Right lobe of liver (tissue), 6 donors: ENCODE data around the gene APRT. TPM values are rescaled to one million over a fixed set of nuclear protein-coding genes. Genes with fewer than 3 reads are reported as not detected.
A peak's percentile ranks its signal among the peaks of the same experiment; 100 is the strongest.

Experiments
- ATAC-seq, 4 donors: fragments of 200-7000 bp; cut with Tn5 transposase; one replicate each; pipeline ENCODE4 v1.9.1; 2020; ENCODE audit warnings: mild to moderate bottlenecking in 4 of 4, moderate library complexity in 4 of 4
- DNase-seq, 3 donors: peaks; one replicate each; pipeline ENCODE4 v3.0.0-alpha.2; 2020
- H3K27ac ChIP-seq, 3 donors: fragments of 200-600 bp; one replicate each; pipeline ENCODE4 v1.8.0; 2022
- H3K27me3 ChIP-seq, 2 donors: fragments of 200-600 bp; one replicate each; pipeline ENCODE4 v1.8.0; 2022
- H3K36me3 ChIP-seq, 4 donors: fragments of 200-600 bp; sonication (generic) in 1 of 4; one replicate each; pipeline versions ENCODE4 v1.5.1 to v1.8.0; 2017 to 2022; ENCODE audit warnings: control low read depth in 1 of 4
- H3K4me1 ChIP-seq, 4 donors: fragments of 200-600 bp; sonication (generic) in 1 of 4; one replicate each; pipeline versions ENCODE4 v1.5.1 to v1.8.0; 2017 to 2022; ENCODE audit warnings: control low read depth in 1 of 4
- H3K4me3 ChIP-seq, 3 donors: fragments of 200-600 bp; one replicate each; pipeline ENCODE4 v1.8.0; 2022
- H3K9me3 ChIP-seq, 4 donors: fragments of 200-600 bp; sonication (generic) in 1 of 4; one replicate each; pipeline versions ENCODE4 v1.5.1 to v1.8.0; 2017 to 2022; ENCODE audit warnings: control low read depth in 1 of 4
- CTCF ChIP-seq, 4 donors: fragments of 200-600 bp in 3 of 4; fragments of 450-650 bp in 1 of 4; IDR thresholded peaks; one replicate each; pipeline versions ENCODE4 v1.5.1 to v1.8.0; 2016 to 2022; ENCODE audit warnings: antibody characterized with exemption in 4 of 4, mild to moderate bottlenecking in 2 of 4
- POLR2A ChIP-seq: fragments of 450-650 bp; IDR thresholded peaks from one replicate; pipeline ENCODE4 v1.6.1; 2017; ENCODE audit warnings: antibody characterized with exemption, mild to moderate bottlenecking
- WGBS: methylation state at CpG from one replicate; pipeline ENCODE4 v1.1.6; 2018; ENCODE audit warnings: low coverage, low lambda C conversion rate; ENCODE audit not compliant: insufficient coverage; ENCODE audit errors: missing lambda C conversion rate; 5-methylcytosine and 5-hydroxymethylcytosine counted together
- intact Hi-C, 2 donors: fragments of 100-400 bp; cut with DNase I; formaldehyde crosslinking; loops; one replicate each; pipeline versions ENCODE4 v1.11.2 to v1.14.1; 2022
- total RNA-seq, 6 experiments: library from RNA; depleted of rRNA in 2 of 6; stranded (reverse); fragments of >200 nt in 2 of 6; fragmentation: NEBNext Ultra II Directional in 3 of 6; extraction: Animal tissue kit (Norgen Biotek cat#: 25700) in 3 of 6; gene quantifications; one replicate each; pipeline versions ENCODE4 v1.1.0 to v1.2.4, GENCODE V29; 2016 to 2023
- donor health status: DM: no; HTN: yes; CAD: no.
- donor health status: DM: no; HTN: no; CAD: no.
- donor health status: DM: no; HTN: no; CAD: no.
- donor health status: DM: no; HTN: yes; CAD: no.
- donor health status: DM: no; HTN: yes; CAD: no.

Gene APRT
- total RNA-seq, 6 experiments from 2014 or later, result 61.4 to 120 (median 74.1) TPM

- H3K27ac ChIP-seq, result no peak overlapping the region
- no peaks in the 10 kb centered on the region for H3K36me3 ChIP-seq
- intact Hi-C loops, result no loop called here
- H3K27me3 ChIP-seq, result no peaks in the 10 kb centered on the region
- ATAC-seq (no peak), DNase-seq (no peak)
- peaks cover 0 to 15% (median 7%) of the 10 kb centered on the region in 4 donors for H3K4me1 ChIP-seq
- no CpG with 5 or more reads among the region's 19 CpGs for WGBS
- H3K4me3 ChIP-seq, result no peak overlapping the region
- H3K9me3 ChIP-seq, result no peaks in the 10 kb centered on the region
- no peak for TF ChIP-seq CTCF (IDR thresholded peaks at IDR 0.05)
- no peak for TF ChIP-seq POLR2A
Observed at GRCh38 chr16:88771294-88771772, 40.4 kb downstream of the APRT start.

DNA sequence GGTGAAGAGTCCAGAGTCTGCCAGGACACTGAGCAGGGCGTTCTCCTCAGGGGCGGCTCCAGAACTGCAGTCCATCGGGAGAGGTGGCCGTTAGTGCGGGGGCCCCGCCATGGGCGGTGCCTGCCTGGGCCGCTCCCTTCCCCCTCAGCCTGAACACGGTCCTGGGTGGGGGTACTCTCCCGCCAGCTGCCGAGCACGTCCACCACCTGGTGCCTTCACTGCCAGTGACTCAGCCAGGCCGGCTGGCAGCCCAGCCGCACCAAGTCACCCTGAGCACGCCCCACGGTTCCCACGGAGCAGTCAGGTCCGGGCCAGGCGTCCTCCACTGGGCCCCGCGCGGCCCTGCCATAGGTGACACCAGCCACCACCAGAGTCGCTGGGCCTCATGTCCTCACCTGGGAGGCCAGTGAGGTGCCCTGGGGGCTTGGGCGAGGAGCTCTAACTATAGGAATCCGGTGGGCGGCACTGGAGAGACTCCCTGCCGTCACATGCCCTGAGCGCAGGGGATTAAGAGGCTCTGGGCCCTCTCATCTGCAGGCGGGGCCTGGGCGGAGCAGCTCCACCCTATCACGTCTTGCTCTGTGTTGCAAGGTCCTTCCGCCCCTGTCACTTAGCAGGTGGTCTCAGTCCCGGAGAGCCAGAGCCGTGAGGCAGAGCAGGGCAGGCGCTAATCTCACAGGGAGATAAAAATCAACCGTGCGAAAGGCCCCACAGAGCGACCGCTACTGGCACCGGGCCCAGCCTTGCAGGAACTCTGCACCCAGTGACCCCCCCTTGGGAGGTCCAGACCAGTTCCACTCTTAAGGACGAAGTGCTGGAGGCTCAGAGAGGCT, 41.1 kb downstream of the APRT start:
- no peaks in the 10 kb centered on the region for H3K9me3 ChIP-seq
- no CpG with 5 or more reads among the region's 41 CpGs for WGBS
- ATAC-seq (peak in 1 of 4 donors; percentile 6), DNase-seq (peak in 1 of 3 donors; percentile 55)
- no peak overlapping the region for H3K4me3 ChIP-seq
- no peak overlapping the region for H3K27ac ChIP-seq
- intact Hi-C loops, result no loop called here
- H3K27me3 ChIP-seq, result no peaks in the 10 kb centered on the region
- TF ChIP-seq POLR2A, result no peak
- no peak for TF ChIP-seq CTCF (IDR thresholded peaks at IDR 0.05)
- H3K36me3 ChIP-seq, result no peaks in the 10 kb centered on the region
- H3K4me1 ChIP-seq, result peaks cover 0 to 15% (median 7%) of the 10 kb centered on the region in 4 donors

- 0% methylated on average over 1 of the region's 30 CpGs for WGBS
- no peak for ATAC-seq
- Histone ChIP-seq H3K4me3 (no peak overlapping the region), H3K4me1 (peaks cover 0 to 15% (median 7%) of the 10 kb centered on the region in 4 donors), H3K36me3 (no peaks in the 10 kb centered on the region), H3K27ac (no peak overlapping the region), H3K27me3 (no peaks in the 10 kb centered on the region), H3K9me3 (no peaks in the 10 kb centered on the region)
- peak in 1 of 3 donors; percentile 53 for DNase-seq
- TF ChIP-seq CTCF (IDR thresholded peaks at IDR 0.05), result no peak
- no peak for TF ChIP-seq POLR2A
- intact Hi-C loops, result no loop called here
Observed at GRCh38 chr16:88769617-88770460, 41.9 kb downstream of the APRT start.

DNA sequence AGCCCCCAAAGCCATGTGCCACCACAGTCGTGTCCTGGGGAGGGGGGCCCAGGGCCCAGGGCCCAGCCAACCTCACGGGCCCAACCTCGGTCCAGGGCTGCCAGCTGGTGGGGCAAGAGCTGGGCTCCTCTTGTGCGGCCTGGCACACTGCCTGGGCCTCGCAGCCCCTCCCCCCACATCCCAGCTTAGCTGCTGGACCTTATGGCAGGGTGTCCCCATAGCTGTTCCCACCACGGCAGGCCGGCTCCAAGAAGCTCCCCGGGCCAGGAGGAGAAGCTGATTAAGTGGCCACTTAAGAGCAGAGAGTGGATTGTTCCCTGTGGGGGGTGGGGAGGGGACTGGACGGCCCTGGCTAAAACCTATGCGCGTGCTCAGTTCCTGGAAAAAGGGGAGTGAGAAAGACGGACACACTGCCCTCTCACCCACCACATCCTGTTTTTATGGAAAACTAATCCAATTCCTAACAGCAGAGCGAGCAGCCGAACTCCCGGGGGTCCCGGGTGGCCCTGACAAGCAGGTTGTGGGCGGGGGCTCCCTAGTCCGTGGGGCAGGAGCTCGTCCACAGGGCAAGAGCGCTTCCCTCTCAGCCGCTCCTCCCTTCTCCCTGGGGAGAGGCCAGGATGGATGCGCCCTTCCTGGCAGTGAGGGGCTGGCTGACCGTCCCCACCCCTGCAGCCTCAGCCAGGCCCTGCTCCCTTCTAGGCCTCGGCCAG, 43.5 kb downstream of the APRT start:
- H3K27me3 ChIP-seq, result no peaks in the 10 kb centered on the region
- TF ChIP-seq CTCF (IDR thresholded peaks at IDR 0.05), result no peak
- TF ChIP-seq POLR2A, result no peak
- H3K27ac ChIP-seq, result peak overlapping the region in 2 of 3 donors; percentile 25 to 40
- peak; percentile 37 to 55 (median 44) for ATAC-seq
- 22% methylated on average over 8 of the region's 24 CpGs for WGBS
- no peaks in the 10 kb centered on the region for H3K36me3 ChIP-seq
- H3K9me3 ChIP-seq, result no peaks in the 10 kb centered on the region
- intact Hi-C loops, result no loop called here
- peaks cover 0 to 24% (median 10%) of the 10 kb centered on the region in 4 donors for H3K4me1 ChIP-seq
- no peak overlapping the region for H3K4me3 ChIP-seq
- DNase-seq, result peak; percentile 55 to 81 (median 66)
